Measurements from ENCODE around the gene AGRN.

- TF ChIP-seq TEAD4 (IDR thresholded peaks at IDR 0.05), result no peak
- TF ChIP-seq CEBPB (IDR thresholded peaks at IDR 0.05), result no peak
- no peak for TF ChIP-seq EP300 (IDR thresholded peaks at IDR 0.05; ENCODE audit: borderline replicate concordance)
- no peak for TF ChIP-seq TAF1 (IDR thresholded peaks at IDR 0.05; ENCODE audit: low read depth)
- TF ChIP-seq, protein P1, sequence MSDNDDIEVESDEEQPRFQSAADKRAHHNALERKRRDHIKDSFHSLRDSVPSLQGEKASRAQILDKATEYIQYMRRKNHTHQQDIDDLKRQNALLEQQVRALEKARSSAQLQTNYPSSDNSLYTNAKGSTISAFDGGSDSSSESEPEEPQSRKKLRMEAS (IDR thresholded peaks at IDR 0.05), result no peak
- no peak for TF ChIP-seq RAD21 (IDR thresholded peaks at IDR 0.05; ENCODE audit: low read depth)
- no peak for TF ChIP-seq REST (IDR thresholded peaks at IDR 0.05; ENCODE audit: low read depth)
- TF ChIP-seq ZBTB7A (IDR thresholded peaks at IDR 0.05; ENCODE audit: low read depth), result no peak
- TF ChIP-seq CREB1 (IDR thresholded peaks at IDR 0.05; ENCODE audit: low read depth), result no peak
- TF ChIP-seq TCF12 (IDR thresholded peaks at IDR 0.05; ENCODE audit: low read depth), result no peak
- TF ChIP-seq FOXM1 (IDR thresholded peaks at IDR 0.05; ENCODE audit: borderline replicate concordance, low read depth), result no peak
Observed at GRCh38 chr1:1037366-1038327, 17.7 kb downstream of the AGRN start.
